ENCODE data around the gene SELENOH.

The SELENOH gene

GRCh38 chr11:57778318-57779037 lies 37.2 kb downstream of the SELENOH start:
- in situ Hi-C loops (cut with MboI; ENCODE audit: low sequenced_read_pairs) = no loop called here

- in situ Hi-C loops (cut with MboI; ENCODE audit: low sequenced_read_pairs) = no loop called here
Observed at GRCh38 chr11:57779276-57779675, 38.0 kb downstream of the SELENOH start.

GRCh38 chr11:57781529-57781943 lies 40.2 kb downstream of the SELENOH start:
- in situ Hi-C loops (cut with MboI; ENCODE audit: low sequenced_read_pairs) = no loop called here

- in situ Hi-C loops (cut with MboI; ENCODE audit: low sequenced_read_pairs) = no loop called here
Observed at GRCh38 chr11:57785072-57785471, 43.8 kb downstream of the SELENOH start.

GRCh38 chr11:57786436-57786835 lies 45.1 kb downstream of the SELENOH start:
- in situ Hi-C loops (cut with MboI; ENCODE audit: low sequenced_read_pairs) = no loop called here

DNA sequence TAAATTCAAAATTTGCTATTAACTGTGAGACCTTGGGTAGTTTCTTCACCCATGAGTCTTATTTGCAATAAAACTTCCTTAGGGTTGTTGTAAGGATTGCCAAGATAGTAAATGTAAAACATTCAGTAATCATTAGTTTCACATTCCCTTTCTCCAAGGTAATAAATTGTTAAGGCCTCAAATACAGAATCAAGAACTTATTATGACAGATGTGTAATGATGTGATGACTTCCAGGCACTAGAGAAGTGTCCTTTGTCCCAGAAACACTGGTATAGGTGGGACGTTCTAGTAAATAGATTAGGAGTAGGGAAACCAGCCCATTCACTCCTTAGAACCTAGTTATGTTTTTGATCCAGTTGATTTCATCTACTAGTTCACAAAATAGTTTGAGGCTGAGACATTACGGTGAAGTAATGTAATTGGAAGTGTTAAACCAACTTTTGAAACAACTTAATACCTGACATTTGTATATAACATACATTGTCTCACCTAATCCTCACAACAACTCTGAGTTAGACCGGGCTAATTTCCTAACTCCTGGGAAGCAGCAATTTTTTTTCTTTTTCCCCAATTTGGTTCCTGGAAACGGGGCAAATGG lies 45.8 kb downstream of the SELENOH start:
- in situ Hi-C loops (cut with MboI; ENCODE audit: low sequenced_read_pairs) = no loop called here

DNA sequence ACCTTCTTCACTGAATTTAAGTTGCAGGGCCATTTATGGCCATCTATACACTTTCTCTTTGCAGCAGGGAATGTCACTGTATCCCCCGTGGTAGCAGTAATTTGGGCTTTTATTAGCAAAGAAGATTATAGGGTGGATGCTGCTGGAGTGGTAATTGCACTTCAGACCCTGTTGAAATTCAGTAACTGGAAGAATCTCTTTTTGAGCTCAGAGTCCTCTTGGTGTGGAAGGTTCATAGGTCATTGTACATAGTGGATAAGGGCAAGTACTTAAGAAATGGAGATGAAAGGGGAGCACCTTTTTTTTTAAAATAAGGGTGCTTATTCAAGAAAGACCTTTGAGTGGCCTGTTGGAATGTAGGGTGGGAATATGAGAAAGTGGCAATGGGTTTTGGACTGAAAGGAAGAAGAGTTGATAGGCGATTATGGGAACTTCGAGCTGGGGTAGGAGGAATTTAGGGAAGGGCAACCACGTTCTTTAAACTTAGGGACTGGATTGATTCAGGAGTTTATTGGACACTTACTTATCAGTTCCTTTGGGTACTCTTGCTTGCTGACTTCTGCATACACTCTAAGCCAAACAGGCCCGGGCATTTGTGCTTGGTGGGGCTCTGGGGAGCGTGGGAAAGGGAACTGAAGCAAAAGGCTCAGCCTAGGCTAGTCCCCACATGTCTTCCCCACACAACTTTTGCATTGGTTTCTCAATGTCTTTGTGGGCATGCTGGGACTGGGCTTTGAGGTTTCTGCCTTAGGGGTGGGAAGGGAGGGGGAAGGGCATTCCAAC lies 46.8 kb downstream of the SELENOH start:
- in situ Hi-C loops (cut with MboI; ENCODE audit: low sequenced_read_pairs) = no loop called here

- in situ Hi-C loops (cut with MboI; ENCODE audit: low sequenced_read_pairs) = no loop called here
Observed at GRCh38 chr11:57788703-57789088, 47.4 kb downstream of the SELENOH start.

- in situ Hi-C loops (cut with MboI; ENCODE audit: low sequenced_read_pairs) = no loop called here
Observed at GRCh38 chr11:57791321-57792059, 50.2 kb downstream of the SELENOH start.

- in situ Hi-C loops (cut with MboI; ENCODE audit: low sequenced_read_pairs) = no loop called here
Observed at GRCh38 chr11:57792060-57792541, 50.8 kb downstream of the SELENOH start.

DNA sequence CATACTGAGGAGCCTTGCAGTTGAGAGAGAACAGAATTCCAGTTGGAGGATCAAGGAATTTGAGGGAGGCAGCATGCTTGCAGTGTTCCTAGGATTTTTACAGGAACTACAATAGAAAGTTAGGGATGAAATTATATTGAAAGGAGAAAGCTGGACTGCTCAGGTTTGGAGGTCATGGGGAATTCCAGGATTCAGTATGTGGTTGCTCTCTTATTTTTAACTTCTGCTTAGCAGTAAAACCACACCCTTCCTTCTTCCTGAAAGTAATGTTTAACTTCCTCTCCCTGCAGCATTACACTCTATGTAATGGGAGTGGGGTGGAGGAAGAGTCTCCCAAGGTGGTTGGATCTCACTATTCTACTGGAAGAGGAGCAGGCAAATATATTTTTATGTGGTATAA lies 51.6 kb downstream of the SELENOH start:
- in situ Hi-C loops (cut with MboI; ENCODE audit: low sequenced_read_pairs) = no loop called here
